ENCODE measurements around the gene CALCOCO1. TPM values are rescaled to one million over a fixed set of nuclear protein-coding genes. Genes with fewer than 3 reads are reported as not detected.
A peak's percentile ranks its signal among the peaks of the same experiment; 100 is the strongest.
"Not testable (repeated sequence)": the region's sequence is repeated elsewhere in the genome, so short reads cannot be mapped to it uniquely, and the experiment has no call there.

The CALCOCO1 gene, protein sequence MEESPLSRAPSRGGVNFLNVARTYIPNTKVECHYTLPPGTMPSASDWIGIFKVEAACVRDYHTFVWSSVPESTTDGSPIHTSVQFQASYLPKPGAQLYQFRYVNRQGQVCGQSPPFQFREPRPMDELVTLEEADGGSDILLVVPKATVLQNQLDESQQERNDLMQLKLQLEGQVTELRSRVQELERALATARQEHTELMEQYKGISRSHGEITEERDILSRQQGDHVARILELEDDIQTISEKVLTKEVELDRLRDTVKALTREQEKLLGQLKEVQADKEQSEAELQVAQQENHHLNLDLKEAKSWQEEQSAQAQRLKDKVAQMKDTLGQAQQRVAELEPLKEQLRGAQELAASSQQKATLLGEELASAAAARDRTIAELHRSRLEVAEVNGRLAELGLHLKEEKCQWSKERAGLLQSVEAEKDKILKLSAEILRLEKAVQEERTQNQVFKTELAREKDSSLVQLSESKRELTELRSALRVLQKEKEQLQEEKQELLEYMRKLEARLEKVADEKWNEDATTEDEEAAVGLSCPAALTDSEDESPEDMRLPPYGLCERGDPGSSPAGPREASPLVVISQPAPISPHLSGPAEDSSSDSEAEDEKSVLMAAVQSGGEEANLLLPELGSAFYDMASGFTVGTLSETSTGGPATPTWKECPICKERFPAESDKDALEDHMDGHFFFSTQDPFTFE
- polyA plus RNA-seq, result 52.0 TPM

DNA sequence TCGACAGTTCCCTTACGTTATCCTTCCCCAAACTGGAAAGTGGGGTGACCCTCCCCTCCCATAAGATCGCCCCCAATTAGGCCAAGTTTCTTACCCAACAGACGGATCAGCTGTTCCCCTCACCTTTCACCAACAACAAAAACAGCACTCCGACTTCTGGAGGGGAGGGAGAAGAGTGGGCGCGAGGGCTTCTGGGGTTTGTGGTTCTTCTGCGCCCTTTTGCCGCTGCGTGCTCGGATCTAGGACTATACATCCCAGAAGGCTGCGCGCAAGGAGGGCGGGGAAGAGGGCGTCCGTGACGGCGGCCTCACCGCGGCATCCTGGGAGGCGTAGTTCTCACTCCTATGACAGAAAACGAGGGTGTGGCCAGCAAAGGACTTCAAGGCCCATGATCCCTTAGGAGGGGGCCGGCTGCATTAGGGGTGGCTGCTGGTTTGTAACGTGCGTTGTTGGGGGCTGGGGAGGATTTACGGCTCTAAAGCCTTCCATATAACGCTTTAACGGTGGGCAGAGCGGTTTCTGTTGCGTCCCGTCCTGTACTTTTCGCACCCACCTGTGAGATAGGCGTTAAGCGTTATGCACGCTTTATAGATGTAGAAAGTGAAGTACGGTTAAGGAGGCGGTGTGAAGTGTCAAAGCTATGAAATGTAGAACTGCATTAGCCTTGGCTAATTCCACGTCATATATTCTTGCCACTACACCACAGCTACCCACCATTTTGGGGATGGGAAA lies at the start of gene CALCOCO1:
TSS of gene CALCOCO1 (minus strand) at position 143 of the 732 bp plus-strand sequence. CDS start 2,210 bp downstream, outside the sequence.
- H3K27me3 Mint-ChIP-seq, result peaks cover 2% of the 10 kb centered on the region
- peak within 1 kb of the TSS; percentile 8 to 95 (median 70) for H3K27ac Mint-ChIP-seq
- H3K9me3 Mint-ChIP-seq, result no peaks in the 10 kb centered on the region
- peaks cover 5% of the 10 kb centered on the region for H3K36me3 Mint-ChIP-seq
- peaks cover 9 to 16% (median 11%) of the 10 kb centered on the region in 3 donors for H3K4me1 Mint-ChIP-seq
- peak within 1 kb of the TSS; percentile 86 to 100 (median 97) for H3K4me3 Mint-ChIP-seq

DNA sequence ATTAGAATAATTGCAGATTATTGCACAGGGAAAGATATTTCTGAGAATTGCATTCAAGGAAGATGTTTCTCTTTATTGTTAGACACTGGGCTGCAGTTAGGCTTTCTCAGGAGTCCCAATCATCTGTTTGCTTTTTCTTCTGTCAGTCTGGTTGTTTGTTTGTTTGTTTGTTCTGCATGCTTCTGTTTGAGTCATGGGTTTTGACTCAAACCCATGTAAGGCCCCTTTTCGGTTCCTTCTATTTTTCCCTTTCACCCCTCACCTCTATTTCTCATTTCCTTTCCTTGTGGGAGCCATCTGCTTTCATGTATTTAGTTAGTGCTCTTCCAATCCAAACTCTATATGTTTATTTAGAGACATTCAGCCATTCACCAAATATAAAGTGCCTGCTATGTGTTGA lies 49.6 kb upstream of the CALCOCO1 start:
- H3K9me3 Mint-ChIP-seq, result no peaks in the 10 kb centered on the region
- H3K4me1 Mint-ChIP-seq, result no peaks in the 10 kb centered on the region
- no peak overlapping the region for H3K4me3 Mint-ChIP-seq
- H3K36me3 Mint-ChIP-seq, result peaks cover 1% of the 10 kb centered on the region
- H3K27ac Mint-ChIP-seq, result no peak overlapping the region
- H3K27me3 Mint-ChIP-seq, result no peaks in the 10 kb centered on the region

DNA sequence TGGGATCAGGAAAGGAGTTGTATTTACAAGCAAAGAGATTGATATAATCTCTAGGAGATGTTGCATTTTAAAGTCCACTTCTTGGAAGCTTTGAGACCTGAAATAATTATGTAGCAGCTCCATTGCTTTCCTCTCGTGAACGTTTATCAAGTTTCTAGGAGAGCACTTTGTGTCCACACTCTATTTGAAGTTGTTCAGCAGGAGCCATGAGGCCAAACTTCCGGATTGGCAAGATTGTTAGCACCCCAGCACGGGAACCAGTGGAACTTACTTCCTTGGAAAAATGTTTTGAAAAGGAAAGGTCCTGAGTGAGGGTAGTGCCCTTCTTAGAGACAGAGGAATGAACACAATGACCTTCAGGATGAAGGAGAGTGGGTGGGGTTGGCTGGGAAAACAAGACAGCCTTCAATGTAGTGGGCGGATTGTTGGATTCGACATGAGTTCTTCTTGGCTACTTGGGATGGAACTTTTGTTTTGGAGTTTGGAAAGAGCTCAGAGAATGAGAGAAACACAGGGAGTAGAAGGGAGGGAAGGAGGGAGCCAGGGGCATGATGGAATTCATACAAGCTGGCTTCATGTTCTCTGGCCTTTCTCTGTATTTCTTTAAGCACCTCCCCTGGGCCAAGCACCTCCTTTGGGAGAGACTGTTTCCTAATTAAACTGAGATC lies 48.4 kb upstream of the CALCOCO1 start:
- Mint-ChIP-seq H3K27me3 (no peaks in the 10 kb centered on the region), H3K9me3 (no peaks in the 10 kb centered on the region), H3K4me1 (no peaks in the 10 kb centered on the region), H3K4me3 (no peak overlapping the region), H3K36me3 (peaks cover 1% of the 10 kb centered on the region), H3K27ac (peak overlapping the region in 1 of 3 donors; percentile 6)

DNA sequence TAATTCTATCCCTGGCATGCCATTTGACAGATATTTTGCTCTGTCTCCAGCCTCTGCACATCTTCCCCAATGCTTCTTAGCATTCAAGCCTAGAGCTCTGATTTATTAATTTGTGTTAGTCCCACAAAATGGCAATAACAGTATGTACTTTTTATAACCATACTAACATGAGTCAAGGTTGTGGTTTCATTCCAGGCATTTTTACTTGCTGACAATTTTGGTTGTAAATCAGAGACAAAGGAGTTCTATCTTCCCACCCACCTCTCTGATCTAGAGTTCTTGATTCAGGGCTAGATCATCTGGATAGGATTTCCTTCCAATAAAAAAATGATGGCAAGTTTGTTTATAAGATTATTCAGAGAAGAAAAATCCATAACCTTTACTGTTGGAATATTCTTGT lies 43.0 kb upstream of the CALCOCO1 start:
- Mint-ChIP-seq H3K4me3 (no peak overlapping the region), H3K27ac (no peak overlapping the region), H3K9me3 (peaks cover 0 to 5% (median 0%) of the 10 kb centered on the region in 3 donors), H3K27me3 (no peaks in the 10 kb centered on the region), H3K4me1 (no peaks in the 10 kb centered on the region), H3K36me3 (no peaks in the 10 kb centered on the region)

DNA sequence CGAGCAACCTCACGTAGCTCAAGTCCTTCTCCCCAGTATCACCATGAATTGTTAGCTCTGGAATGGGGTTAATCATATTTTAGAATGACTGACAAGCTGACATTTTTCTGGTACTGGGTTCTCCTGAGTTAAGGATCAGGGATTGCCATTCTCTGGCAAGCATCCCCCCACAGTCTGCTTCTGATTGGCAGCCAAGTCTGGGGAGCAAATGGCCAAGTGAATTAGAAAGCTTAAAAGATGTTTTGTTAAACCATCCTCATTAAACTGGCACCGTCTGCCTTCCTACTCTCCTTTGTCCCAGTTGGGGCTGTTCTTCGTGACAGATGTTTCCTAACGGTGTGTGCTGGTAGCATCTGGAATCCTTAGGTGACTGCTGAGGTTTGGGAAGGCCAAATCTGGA lies 41.7 kb upstream of the CALCOCO1 start:
- Mint-ChIP-seq H3K9me3 (peaks cover 0 to 5% (median 0%) of the 10 kb centered on the region in 3 donors), H3K36me3 (no peaks in the 10 kb centered on the region), H3K4me3 (no peak overlapping the region), H3K27me3 (peaks cover 4% of the 10 kb centered on the region), H3K4me1 (no peaks in the 10 kb centered on the region), H3K27ac (no peak overlapping the region)

DNA sequence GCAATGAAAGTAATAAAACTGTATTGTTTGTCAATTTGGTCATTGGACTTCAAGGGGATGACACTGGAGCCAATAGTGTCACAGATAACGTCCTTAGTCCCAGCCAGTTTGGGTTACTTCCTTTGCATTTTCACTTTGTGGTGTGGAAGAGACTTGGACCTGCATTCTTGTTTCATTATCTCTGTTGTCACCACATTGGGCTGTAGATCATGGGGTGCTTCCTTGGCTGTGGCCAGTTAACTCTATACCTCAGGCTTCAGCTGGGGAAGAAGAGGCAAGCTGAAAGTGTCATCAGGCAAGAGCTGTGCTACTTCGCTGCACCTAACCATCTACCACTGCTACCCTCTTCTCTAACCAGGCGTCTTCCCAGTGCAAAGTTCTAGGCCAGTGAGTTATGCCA lies 39.6 kb upstream of the CALCOCO1 start:
- Mint-ChIP-seq H3K4me1 (no peaks in the 10 kb centered on the region), H3K4me3 (no peak overlapping the region), H3K36me3 (no peaks in the 10 kb centered on the region), H3K27ac (no peak overlapping the region), H3K9me3 (peaks cover 0 to 5% (median 0%) of the 10 kb centered on the region in 3 donors), H3K27me3 (peaks cover 7% of the 10 kb centered on the region)

DNA sequence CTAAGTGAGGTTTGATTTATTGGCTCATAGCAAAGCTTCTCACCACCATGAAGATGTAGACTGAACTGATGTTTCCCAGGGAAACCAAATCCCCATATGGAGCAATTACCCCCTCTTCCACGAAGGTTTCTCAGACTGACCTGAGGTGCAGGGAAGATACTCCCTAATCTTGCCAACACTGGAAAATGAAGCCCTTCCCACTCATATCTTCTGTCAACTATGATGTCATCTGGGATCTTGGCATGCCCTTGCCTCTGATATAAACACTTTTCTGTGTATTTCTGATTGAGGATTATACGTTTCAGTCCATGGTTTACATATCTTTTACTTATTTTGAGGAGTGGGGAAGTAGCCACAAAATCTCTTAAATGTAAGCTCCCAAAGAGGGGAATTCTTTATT lies 38.6 kb upstream of the CALCOCO1 start:
- H3K36me3 Mint-ChIP-seq, result no peaks in the 10 kb centered on the region
- peaks cover 0 to 5% (median 0%) of the 10 kb centered on the region in 3 donors for H3K9me3 Mint-ChIP-seq
- no peaks in the 10 kb centered on the region for H3K4me1 Mint-ChIP-seq
- H3K27ac Mint-ChIP-seq, result no peak overlapping the region
- H3K4me3 Mint-ChIP-seq, result no peak overlapping the region
- peaks cover 11% of the 10 kb centered on the region for H3K27me3 Mint-ChIP-seq

DNA sequence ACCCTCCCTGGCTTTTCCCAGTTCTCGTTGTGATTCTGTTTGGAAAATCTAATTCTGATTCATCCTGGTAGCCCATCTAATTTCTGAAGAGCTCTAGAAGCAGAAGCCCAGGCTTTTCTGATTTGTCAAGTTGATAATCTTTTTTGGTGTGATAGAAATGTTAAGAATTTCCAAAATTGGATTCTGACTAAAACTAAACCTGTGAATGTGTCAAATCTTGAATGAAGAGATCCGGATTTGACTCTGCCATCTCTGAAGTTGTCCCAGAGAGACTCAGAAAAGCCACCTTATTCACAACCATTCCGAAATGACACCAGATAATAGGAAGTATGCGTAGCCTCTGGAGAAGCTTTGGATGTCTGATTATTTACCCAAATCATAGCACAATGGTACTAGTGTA lies 37.4 kb upstream of the CALCOCO1 start:
- Mint-ChIP-seq H3K4me1 (no peaks in the 10 kb centered on the region), H3K36me3 (no peaks in the 10 kb centered on the region), H3K27ac (no peak overlapping the region), H3K9me3 (peaks cover 0 to 5% (median 0%) of the 10 kb centered on the region in 3 donors), H3K4me3 (no peak overlapping the region), H3K27me3 (peaks cover 16% of the 10 kb centered on the region)

DNA sequence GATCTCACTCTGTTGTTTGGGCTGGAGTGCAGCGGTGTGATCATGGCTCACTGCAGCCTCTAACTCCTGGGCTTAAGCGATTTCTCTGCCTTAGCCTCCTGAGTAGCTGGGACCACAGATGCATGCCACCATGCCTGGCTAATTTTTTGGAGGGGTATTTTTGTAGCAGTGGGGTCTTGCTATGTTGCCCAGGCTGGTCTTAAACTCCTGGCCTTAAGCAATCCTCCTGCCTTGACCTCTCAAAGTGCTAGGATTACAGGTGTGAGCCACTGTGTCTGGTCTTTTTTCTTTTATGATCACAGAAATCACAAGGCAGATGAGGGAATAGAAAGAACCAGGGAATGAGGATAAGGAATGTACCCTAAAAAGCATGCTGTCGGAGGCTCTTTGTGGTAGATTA lies 35.5 kb upstream of the CALCOCO1 start:
- peaks cover 23% of the 10 kb centered on the region for H3K27me3 Mint-ChIP-seq
- not testable (repeated sequence) for H3K9me3 Mint-ChIP-seq

DNA sequence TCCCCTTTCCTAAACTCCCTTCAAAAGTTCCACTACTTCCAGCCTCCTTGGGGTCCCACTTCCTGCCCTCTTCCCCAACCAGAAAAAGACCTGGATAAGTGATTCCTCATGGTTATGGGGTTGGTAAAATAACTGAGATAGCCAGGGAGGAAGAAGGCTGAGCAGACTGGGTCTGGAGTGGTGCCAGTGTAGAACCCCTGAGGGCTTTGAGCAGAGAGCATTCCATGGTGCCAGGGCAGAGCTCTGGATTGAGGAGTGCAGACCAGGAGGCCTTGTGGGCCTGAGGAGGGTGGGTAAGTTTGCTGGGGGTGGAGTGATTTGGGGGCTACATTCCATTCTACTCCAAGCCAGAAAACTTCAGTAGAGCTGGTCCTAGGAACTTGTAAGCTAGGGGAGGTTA lies 34.1 kb upstream of the CALCOCO1 start:
- no peaks in the 10 kb centered on the region for H3K9me3 Mint-ChIP-seq
- no peak overlapping the region for H3K4me3 Mint-ChIP-seq
- H3K27me3 Mint-ChIP-seq, result peaks cover 26% of the 10 kb centered on the region
- H3K27ac Mint-ChIP-seq, result no peak overlapping the region
- H3K4me1 Mint-ChIP-seq, result peaks cover 0 to 4% (median 4%) of the 10 kb centered on the region in 3 donors
- H3K36me3 Mint-ChIP-seq, result no peaks in the 10 kb centered on the region

More for the DNA sequence above, 35.5 kb upstream of the CALCOCO1 start:
- H3K27ac Mint-ChIP-seq, result peak overlapping the region in 1 of 3 donors; percentile 56
- not testable (repeated sequence) for H3K4me3 Mint-ChIP-seq, H3K36me3 Mint-ChIP-seq, H3K4me1 Mint-ChIP-seq

DNA sequence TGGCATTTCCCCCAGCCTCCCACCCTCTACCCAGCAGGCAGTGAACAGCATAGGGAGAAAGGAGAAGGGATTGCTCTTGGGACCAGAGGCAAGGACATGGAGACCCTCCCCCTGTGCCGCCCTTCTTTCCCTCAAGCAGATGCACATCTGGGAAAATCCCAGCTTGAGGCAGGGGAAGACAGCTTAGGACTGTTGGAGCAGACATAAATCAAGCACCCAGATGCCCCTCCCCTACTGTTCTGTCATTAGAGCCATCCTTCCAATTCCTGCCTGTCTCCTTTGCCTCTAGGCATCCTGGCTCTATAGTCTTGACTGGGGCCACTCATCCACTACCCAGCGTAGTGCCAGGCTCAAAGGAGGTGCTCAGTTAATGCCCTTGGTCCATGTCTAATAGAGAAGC lies 32.0 kb upstream of the CALCOCO1 start:
- Mint-ChIP-seq H3K4me3 (no peak overlapping the region), H3K27me3 (peaks cover 21% of the 10 kb centered on the region), H3K27ac (no peak overlapping the region), H3K36me3 (no peaks in the 10 kb centered on the region), H3K4me1 (peaks cover 4 to 10% (median 8%) of the 10 kb centered on the region in 3 donors), H3K9me3 (no peaks in the 10 kb centered on the region)

DNA sequence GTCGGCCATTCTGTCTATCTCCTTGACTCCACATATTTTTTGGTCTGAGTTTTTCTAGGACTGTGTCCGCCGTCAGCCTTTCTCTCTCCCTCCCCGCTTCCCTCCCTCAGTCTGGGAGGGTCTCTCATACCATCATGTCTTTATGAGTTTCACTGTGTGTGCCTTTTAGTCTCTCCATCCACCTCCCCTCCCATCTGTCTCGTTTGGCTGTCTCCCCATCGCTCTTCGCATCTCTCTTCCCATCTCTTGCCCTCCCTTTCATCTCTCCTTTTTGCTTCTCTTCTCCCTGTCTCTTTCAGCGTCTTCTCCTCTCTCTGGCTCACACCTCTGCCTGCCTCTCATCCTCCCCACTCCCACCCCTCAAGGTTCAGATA lies 31.5 kb upstream of the CALCOCO1 start:
- H3K27ac Mint-ChIP-seq, result no peak overlapping the region
- no peaks in the 10 kb centered on the region for H3K9me3 Mint-ChIP-seq
- H3K36me3 Mint-ChIP-seq, result no peaks in the 10 kb centered on the region
- H3K4me1 Mint-ChIP-seq, result peaks cover 4 to 10% (median 8%) of the 10 kb centered on the region in 3 donors
- peaks cover 21% of the 10 kb centered on the region for H3K27me3 Mint-ChIP-seq
- no peak overlapping the region for H3K4me3 Mint-ChIP-seq

DNA sequence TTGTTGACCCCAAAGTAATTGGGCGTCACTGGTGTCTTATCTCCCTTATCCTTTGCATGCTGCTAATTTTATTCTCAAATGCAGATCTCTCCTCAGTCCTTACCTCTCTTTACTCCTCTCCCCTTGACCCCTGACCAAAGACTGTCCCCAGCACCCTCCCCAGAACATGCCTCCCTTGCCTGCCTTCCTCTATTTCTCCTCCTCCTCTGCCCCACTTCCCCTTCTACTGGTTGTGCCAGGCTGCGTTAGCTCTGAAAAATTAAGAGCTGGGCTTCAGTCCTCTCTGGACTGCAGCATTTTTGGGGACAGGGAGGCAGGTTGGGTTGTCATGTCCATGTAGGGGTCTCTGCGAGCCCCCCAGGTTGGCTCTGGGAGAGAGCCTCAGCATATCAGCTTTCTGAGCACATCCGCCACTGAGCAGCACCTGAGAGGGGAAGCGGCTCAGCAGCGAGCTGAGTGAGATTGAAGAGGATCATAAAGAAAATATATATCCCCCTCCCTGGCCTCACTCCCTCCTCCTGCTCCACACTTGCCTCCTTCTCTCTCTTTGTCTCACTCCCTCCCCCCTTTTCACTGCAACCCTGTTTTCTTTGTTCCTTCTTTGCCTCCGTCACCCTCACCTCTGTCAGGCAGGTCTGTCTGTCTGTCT lies 31.0 kb upstream of the CALCOCO1 start:
- peaks cover 4 to 10% (median 8%) of the 10 kb centered on the region in 3 donors for H3K4me1 Mint-ChIP-seq
- no peaks in the 10 kb centered on the region for H3K9me3 Mint-ChIP-seq
- no peak overlapping the region for H3K27ac Mint-ChIP-seq
- peaks cover 21% of the 10 kb centered on the region for H3K27me3 Mint-ChIP-seq
- H3K4me3 Mint-ChIP-seq, result no peak overlapping the region
- no peaks in the 10 kb centered on the region for H3K36me3 Mint-ChIP-seq

DNA sequence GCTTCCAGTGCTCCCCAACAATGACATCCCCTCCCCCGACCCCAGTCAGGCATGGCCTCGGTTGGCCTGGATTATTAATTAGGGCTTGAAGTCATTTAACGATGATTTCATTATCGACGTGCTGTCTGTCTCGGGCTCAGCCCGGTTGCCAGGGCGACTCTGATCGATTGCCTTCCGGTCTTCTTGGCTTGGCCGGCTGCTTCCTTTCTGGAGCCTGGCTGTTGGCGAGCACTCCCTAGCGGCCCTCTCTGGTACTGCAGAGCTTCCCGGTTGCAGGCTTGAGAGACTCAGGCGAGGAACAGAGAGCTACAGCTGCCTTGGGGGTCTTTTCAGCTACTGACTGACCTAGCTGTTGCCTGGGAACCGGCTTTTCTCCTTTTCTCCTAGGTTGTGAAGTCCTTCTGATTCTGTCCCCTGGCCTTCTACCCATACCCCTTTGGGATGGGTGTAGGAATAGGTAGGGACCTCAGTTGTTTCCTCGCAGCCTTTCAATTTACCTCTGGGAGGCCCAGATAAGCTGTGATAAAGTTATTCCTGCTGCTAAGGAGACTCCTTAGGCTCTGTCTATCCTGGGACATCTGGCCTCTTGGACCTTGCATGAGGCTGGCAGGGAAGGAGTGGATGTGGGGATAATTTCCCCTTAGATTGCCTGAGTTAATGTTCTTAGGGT lies 30.0 kb upstream of the CALCOCO1 start:
- Mint-ChIP-seq H3K4me1 (peaks cover 4 to 10% (median 8%) of the 10 kb centered on the region in 3 donors), H3K9me3 (no peaks in the 10 kb centered on the region), H3K27ac (peak overlapping the region in 2 of 3 donors; percentile 38 to 39), H3K27me3 (peaks cover 19% of the 10 kb centered on the region), H3K4me3 (peak overlapping the region in 3 of 4 donors; percentile 54 to 71 (median 61)), H3K36me3 (no peaks in the 10 kb centered on the region)

All from IgD-negative memory B cell (primary cell).